Measurements from ENCODE around the gene HIPK2.

HIPK2 gene

DNA sequence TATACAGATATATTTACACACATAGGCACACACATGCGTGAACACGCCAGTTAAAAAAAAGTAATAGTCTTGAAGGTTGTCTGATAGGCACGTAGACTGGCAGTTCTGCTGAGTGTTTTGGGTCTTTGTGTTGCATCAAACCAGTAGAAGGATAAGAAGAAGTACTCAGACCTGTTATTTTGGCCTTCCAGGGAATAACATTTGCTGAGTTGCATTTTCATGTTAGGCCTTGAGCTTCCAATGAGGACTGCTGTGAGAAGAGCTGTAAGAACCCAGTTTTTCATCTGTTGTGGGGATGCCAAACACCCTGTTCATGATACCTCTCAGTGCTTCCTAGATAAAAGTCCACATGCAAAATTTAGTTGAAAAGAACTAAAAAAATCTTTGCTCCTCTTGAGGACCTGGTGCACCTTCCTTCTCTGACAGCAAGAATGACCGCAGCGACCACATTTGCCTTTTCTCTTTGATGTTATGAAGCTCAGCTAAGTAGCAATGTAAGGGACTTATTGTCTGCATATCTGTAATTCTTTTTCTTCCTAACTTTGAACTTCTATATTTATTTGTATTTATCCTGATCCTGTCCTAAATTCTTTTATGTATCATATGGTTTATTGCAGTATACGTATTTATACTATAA, 27.2 kb downstream of the HIPK2 start:
- DNase-seq: no peak

DNA sequence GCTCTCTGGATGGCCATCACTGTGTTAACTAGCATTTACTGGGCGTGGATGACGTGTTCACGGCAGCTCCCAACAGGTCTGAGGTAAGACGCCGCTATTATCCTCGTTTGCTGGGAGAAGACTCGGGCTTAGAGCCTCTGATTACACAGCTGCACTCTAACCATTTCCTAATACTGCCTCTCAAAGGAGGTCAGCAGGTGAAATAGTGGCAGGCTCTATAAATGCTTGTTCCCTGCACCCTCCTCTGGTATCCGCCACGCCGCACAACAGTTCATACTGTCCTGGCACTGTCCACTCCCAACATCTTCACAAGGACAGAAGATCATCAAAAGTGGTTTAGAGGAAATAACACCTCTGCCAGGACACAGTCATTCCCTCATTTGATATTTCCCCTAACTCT, 28.3 kb downstream of the HIPK2 start:
- DNase-seq: no peak

DNA sequence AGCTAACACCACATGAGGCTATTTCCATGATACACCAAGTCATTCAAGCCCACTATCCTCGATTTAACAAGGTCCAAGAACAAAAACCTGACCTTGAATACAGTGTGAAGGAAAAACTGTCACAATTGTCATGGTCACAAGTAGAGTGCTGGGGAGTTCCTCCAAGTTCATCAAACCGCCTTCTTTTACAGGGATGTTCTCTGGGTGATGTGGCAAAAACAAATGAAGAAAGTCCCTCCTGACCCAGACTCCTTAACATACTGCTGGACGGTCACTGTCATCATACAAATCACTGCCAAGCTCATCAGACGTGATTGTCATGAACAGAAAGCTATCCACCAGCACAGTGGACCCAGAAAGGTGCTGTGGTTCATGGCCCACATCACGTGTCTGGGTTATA, 28.9 kb downstream of the HIPK2 start:
- DNase-seq: peak; percentile 72 to 79 (median 73)

DNA sequence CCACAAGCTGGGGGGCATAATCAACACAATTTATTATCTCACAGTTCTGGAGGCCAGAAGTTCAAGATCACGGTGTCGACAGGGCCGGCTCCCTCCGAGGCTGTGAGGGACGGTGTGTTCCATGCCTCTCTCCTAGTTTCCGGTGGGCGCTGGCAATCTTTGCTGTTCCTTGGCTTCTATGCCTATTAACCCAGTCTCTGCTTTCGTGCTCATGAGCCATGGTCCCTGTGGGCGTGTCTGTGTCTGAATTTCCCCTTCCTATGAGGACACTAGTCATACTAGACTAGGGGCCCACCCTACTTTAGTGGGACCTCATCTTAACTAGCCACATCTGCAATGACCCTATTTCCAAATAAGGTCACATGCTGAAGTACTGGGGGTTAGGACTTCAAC, 29.4 kb downstream of the HIPK2 start:
- DNase-seq: peak; percentile 61 to 69 (median 66)

- DNase-seq: no peak
These were observed 30.0 kb downstream of the HIPK2 start for GRCh38 chr7:139747662-139748372.

DNA sequence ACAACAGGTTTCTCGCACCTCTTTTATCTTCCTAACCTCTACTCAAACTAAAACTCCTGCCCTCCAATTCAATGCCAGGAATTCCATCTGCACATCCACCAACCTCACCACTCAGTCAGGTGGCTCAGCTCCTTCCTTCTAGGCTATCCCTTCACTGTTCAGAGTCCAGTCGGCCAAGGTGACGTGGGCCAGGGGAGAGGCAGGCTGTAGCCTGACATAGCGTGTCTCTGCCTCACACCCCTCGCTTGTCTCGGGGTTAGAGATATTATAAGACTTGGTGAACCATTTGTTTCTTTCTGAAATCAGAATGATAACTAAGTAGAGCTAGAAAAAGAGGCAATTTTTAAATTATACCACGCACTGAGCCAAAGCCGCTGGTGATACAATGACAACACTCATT, 31.1 kb downstream of the HIPK2 start:
- DNase-seq: no peak

GRCh38 chr7:139745678-139746143, 32.1 kb downstream of the HIPK2 start:
- DNase-seq: no peak

DNA sequence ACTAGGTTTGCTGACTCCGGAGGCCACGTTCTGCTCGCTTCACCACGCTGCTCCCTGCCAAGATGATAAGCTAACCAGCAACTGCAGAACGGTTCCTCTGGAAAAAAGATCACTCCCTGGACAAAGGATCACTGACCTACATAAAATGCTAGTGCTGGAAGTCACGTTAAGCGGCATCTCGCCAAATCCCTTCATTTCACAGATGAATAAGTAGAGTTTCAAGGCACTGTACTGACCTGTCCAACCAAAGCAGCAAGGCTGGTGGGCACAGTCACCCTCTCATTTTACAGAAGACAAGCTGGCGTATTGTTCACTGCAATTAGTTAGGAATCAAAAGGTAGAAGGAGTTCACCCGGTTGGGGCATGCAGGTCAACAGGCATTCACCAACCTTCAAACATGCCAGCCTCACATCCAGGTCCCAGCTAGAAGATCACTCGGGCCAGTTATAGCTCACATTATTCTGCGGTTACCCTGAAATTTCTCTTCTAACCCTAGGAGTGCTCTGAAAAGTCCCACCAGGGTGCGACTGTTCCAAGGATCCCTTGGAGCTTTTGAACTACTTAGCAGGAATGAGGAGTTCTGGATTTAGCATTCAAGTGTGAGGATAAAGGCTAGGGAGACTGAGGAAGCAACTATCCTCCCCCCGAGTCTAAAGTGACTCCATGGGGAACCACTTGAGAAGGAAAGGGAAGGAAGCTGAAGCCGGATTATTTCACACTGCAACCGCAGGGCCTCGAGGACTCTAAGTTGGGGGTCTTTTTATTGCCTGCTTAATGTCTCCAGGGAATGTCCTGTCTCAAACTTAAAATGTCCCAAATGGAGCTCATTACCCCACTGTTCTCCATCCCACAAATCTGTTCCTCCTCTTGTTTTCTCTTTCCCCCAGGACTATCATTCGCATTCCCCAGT, 32.8 kb downstream of the HIPK2 start:
- DNase-seq: peak; percentile 45 to 64 (median 53)

DNA sequence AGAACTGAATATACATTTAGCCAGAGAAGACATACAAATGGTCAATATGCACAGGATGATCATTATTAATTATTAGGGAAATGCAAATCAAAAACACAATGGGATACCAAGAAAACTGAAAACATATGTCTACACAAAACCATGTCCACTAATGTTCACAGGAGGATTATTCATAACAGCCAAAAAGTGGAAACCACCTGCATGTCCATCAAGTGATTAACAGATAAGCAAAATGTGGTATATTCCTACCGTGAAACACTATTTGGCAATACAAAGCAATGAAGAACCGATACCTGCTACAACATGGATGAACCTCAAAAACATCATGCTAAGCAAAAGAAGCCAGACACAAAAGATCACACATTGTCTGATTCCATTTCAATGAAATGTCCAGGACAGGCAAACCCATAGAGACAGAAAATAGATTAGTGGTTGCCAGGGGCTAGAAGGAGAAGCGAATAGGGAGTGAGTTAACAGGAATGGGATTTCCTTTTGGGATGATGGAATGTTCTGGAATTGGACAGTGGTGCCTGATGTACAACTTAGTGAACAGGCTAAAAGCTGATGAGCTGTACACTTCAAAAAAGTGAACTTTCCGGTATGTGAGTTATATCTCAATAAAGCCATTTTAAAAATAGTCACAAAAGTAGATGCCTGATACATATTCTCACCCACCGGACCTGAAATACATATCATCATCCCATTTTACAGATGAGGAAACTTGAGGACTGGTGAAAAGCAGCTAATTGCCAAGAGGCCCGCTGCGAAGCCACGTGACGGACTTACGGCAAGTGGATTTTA, 33.6 kb downstream of the HIPK2 start:
- DNase-seq: no peak

DNA sequence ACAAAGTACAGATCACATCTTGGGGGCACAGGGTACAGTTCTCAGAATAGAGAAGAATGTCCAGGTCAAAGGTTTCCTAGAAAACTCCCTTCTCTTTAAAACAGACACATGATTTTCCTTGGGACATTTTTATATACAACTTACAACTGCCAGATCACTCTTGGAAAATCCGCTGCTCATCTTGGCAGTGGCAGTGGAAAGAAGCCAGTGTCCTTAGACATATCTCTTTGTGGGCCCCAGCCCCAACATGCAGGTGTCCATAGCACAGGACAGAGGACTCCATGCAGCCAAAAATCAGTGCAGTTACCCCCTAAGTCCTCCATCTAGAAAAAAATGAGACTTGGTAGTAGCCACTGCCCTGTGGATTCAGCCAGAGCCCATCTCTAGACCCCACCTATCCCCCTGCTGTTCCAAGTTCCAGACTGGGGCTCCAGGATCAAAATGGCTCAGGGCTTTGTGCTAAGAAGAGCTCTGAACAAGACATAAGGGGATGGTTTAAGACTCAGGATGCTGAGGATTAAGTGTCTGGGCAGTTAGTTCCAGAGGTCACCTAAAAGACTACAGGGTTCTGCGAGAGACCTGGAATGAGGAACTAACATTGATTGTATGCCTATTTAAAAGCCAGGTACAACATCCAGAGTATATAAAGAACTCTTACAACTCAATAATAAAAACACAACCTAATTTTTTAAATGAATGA, 34.4 kb downstream of the HIPK2 start:
- no peak for DNase-seq

- no peak for DNase-seq
These were observed 35.9 kb downstream of the HIPK2 start for GRCh38 chr7:139741789-139742344.

DNA sequence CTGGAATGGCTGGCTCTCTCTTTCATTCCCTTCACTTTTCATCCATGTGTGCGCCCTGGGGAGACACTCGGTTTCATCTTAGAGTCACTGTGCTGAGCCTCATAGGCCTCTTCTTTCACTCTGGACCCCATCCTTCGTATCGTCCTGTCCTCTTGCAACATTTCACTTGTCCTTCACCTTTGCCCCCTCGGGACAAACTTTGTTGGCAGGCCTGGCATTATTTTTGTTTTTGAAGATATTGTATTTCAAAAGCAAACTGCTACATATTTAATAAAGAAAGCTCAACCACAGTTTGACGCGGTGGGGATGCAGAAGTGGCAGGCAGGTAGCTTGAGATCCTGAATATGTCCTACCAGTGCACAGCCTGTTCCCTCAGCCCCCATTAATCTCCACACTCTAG, 36.6 kb downstream of the HIPK2 start:
- DNase-seq: no peak

DNA sequence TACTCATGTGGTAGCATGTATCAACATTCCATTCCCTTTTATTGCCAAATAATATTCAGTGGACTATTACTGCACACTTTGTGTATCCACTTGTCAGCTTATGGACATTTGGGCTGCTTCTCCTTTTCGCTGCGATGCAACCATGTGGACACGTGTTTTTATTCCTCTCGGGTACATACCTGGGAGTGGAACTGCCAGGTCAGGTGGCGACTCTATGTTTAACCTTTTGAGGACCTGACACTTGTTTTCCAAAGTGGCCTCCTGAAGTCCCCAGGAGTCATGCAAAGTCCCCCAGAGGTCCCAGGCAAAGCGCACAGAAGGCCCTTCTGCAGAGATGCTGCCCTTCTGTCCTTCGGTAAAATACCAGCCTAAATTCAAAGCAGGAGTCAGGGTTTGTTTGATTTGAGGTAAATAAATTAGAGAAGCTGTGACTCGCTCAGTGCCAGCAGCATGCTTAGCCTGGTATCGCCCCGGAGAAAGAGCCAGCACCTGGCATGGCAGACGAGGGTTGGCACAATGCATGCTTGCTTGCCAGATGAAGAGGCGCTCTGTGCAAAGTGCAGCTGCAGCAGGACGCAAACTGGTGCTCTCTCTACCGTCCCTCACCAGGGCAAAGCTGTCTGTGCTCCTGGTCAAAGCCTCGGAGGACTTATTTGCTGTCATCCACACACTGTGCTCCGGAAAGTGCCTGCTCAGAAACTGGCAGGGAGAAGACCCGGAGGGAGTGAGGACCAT, 37.8 kb downstream of the HIPK2 start:
- no peak for DNase-seq

GRCh38 chr7:139738772-139739171, 39.0 kb downstream of the HIPK2 start:
- no peak for DNase-seq

GRCh38 chr7:139738101-139738489, 39.7 kb downstream of the HIPK2 start:
- DNase-seq: no peak

DNA sequence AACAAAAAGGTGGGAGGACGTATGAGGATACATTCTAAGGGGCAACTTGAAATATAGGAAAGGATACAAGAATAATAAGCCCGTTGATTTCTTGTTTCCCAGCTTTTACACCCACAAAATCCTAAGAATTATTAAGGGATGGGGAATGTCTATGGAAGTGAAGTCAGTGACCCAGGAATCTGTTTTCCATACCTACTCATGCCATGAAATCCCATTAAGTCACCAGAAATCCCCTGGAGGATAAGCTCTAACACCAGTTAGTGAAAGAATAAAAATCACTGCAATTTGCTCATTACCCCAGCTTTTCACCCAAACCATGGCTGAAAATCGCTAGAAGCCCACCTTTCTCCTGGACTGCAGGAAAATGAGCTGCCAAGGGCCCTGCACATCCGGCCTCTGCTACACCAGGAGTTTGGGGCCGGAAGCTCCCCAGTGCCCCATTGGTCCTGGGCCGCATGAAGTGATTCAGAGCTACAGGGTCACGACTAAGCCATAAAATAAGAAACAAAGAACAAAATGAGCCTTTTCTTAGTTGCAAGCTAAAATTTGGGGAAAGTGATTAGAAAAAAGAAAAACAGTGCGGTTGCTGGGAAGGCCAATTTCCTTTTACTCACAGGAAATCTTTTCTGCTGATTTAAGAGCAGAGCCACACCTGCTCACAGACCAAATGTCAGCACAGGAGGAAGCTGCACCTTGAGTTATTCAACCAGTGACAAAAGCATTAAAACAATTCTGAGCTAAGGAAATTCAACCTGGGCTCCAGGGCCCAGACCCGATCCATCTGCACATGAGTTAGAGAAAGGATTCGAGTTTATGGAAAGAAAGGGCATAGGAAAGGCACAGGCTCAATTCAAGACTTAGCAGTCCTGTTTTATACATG, 40.3 kb downstream of the HIPK2 start:
- no peak for DNase-seq

GRCh38 chr7:139735912-139736595, 41.7 kb downstream of the HIPK2 start:
- no peak for DNase-seq

DNA sequence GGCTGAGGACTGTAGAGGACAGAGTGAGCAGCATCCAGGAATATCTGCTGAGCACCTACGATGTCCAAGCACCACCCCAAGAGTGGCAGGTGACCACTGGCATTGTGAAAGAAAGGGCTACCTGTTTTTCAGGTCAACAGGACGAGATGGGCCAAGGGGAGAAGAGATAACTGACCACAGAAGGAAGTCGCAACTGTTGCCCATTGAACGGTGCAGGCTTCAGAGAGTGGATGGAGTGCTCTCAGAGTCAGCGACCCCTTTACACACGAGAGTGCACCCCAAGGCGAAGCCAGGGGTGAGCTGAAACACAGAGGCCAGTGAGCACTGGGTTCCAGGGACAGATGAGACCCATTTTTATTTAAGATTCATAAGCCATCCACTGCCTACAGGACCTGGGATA, 42.3 kb downstream of the HIPK2 start:
- DNase-seq: no peak

DNA sequence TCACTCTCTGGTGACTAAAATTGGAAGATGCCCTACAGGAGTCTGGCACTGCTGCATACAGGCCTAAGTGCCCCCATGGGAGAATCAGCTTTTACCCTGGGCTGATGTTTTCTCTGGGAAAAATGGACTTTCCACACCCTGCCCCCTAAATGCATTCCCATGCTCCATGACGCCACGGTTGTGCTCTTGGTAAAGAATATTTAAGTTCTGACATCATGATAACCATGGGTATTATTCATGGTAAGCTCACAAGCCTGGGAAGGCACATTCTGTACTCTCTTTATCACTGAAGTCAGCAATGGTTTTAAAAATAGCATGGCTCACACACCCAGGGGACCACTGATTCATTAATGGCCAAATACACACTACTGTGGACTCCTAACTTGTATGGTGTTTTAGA, 43.4 kb downstream of the HIPK2 start:
- DNase-seq: peak in 1 of 3 donors; percentile 38
